ENCODE measurements around the gene MAN2B1. TPM values are rescaled to one million over a fixed set of nuclear protein-coding genes. Genes with fewer than 3 reads are reported as not detected.

The MAN2B1 gene
- total and polyA plus RNA-seq, 12 donors = 19.5 to 194 (median 113) TPM

GRCh38 chr19:12606796-12607195 lies 59.7 kb downstream of the MAN2B1 start:
- intact Hi-C loops (cut with DNase I) = no loop called here
- WGBS, 4 donors = 97 to 100% (median 100%) methylated on average over 1 of the region's 1 CpG

GRCh38 chr19:12603714-12604113 lies 62.8 kb downstream of the MAN2B1 start:
- no peak overlapping the region for H3K27ac ChIP-seq
- H3K9me3 ChIP-seq (replicated peaks in 1 of 3) = no peaks in the 10 kb centered on the region
- intact Hi-C loops (cut with DNase I) = no loop called here
- DNase-seq = no peak
- no peak overlapping the region for H3K4me3 ChIP-seq
- H3K4me1 ChIP-seq (replicated peaks in 1 of 2) = no peaks in the 10 kb centered on the region
- H3K36me3 ChIP-seq (replicated peaks in 1 of 2) = peaks cover 0 to 12% of the 10 kb centered on the region in 2 donors
- no peak for TF ChIP-seq POLR2A (IDR thresholded peaks at IDR 0.05)
- TF ChIP-seq CTCF (IDR thresholded peaks at IDR 0.05) = no peak
- 88 to 100% (median 92%) methylated on average over 1 of the region's 1 CpG for WGBS, 4 donors
- H3K27me3 ChIP-seq = no peaks in the 10 kb centered on the region

More at GRCh38 chr19:12606796-12607195, 59.7 kb downstream of the MAN2B1 start:
- Histone ChIP-seq H3K4me1 (replicated peaks in 1 of 2) (peaks cover 7 to 11% of the 10 kb centered on the region in 2 donors), H3K4me3 (no peak overlapping the region), H3K36me3 (replicated peaks in 1 of 2) (peaks cover 0 to 16% of the 10 kb centered on the region in 2 donors), H3K27me3 (no peaks in the 10 kb centered on the region), H3K27ac (no peak overlapping the region), H3K9me3 (replicated peaks in 1 of 3) (no peaks in the 10 kb centered on the region)
- DNase-seq = no peak
- TF ChIP-seq POLR2A (IDR thresholded peaks at IDR 0.05) = no peak
- TF ChIP-seq CTCF (IDR thresholded peaks at IDR 0.05) = no peak

- Histone ChIP-seq H3K27me3 (no peaks in the 10 kb centered on the region), H3K9me3 (replicated peaks in 1 of 3) (no peaks in the 10 kb centered on the region), H3K27ac (no peak overlapping the region), H3K36me3 (replicated peaks in 1 of 2) (no peaks in the 10 kb centered on the region), H3K4me1 (replicated peaks in 1 of 2) (no peaks in the 10 kb centered on the region), H3K4me3 (no peak overlapping the region)
- WGBS, 4 donors = 86 to 88% (median 87%) methylated on average over 11 of the region's 11 CpGs
- DNase-seq = no peak
- TF ChIP-seq CTCF (IDR thresholded peaks at IDR 0.05) = no peak
- intact Hi-C loops (cut with DNase I) = no loop called here
These were observed 68.9 kb downstream of the MAN2B1 start for GRCh38 chr19:12597594-12597993.

- H3K27me3 ChIP-seq = no peaks in the 10 kb centered on the region
- 75 to 90% (median 80%) methylated on average over 20 to 38 of the region's 38 CpGs for WGBS, 4 donors
These were observed 69.5 kb downstream of the MAN2B1 start for GRCh38 chr19:12596927-12597548.

More at GRCh38 chr19:12596927-12597548, 69.5 kb downstream of the MAN2B1 start:
- Histone ChIP-seq H3K4me3 (no peak overlapping the region), H3K36me3 (replicated peaks in 1 of 2) (no peaks in the 10 kb centered on the region), H3K4me1 (replicated peaks in 1 of 2) (no peaks in the 10 kb centered on the region), H3K27ac (no peak overlapping the region), H3K9me3 (replicated peaks in 1 of 3) (no peaks in the 10 kb centered on the region)
- TF ChIP-seq POLR2A (IDR thresholded peaks at IDR 0.05) (no peak), CTCF (IDR thresholded peaks at IDR 0.05) (no peak)
- peak in 1 of 7 donors; percentile 57 for DNase-seq
- intact Hi-C loops (cut with DNase I) = no loop called here

Small RNAs within 50 kb of the gene (small RNA-seq; reads per million reads assigned to genes)
- 22.6 to 30.7 reads per million in 2 donors for gene SNORD41

Other genes starting within 250 kb of the MAN2B1 start
- 1 to 10 TPM in 8 of 9 donors, under 1 TPM in 1; 0.72 to 5.5 (median 3.3) TPM for gene ZNF443, start 225.7 kb downstream of the MAN2B1 start, total RNA-seq
- 1 to 10 TPM; 2.3 to 8.2 (median 3.7) TPM for gene ZNF443, start 225.7 kb downstream of the MAN2B1 start, polyA plus RNA-seq
- 1 to 10 TPM; 1.4 to 5.4 (median 4.3) TPM for gene ZNF709, start 181.9 kb downstream of the MAN2B1 start, total RNA-seq
- gene ZNF709, start 181.9 kb downstream of the MAN2B1 start, polyA plus RNA-seq = 1 to 10 TPM; 1.2 to 2.9 (median 1.9) TPM
- 10 to 100 TPM in 3 of 9 donors, 1 to 10 TPM in 6; 3.4 to 10.5 (median 9.8) TPM for gene ZNF564, start 115.3 kb downstream of the MAN2B1 start, total RNA-seq
- 10 to 100 TPM in 1 of 3 donors, 1 to 10 TPM in 2; 4.3 to 12.5 (median 7.8) TPM for gene ZNF564, start 115.3 kb downstream of the MAN2B1 start, polyA plus RNA-seq
- 10 to 100 TPM in 2 of 9 donors, 1 to 10 TPM in 7; 5.3 to 10.9 (median 6.8) TPM for gene ZNF490, start 55.9 kb downstream of the MAN2B1 start, total RNA-seq
- gene ZNF490, start 55.9 kb downstream of the MAN2B1 start, polyA plus RNA-seq = 1 to 10 TPM in 1 of 3 donors, under 1 TPM in 2; 0.34 to 2.6 (median 0.97) TPM
- gene ZNF791, start 55.8 kb downstream of the MAN2B1 start, total RNA-seq = 10 to 100 TPM in 7 of 9 donors, 1 to 10 TPM in 2; 6.9 to 33.4 (median 17.7) TPM
- 10 to 100 TPM in 1 of 3 donors, 1 to 10 TPM in 2; 6.0 to 21.9 (median 7.3) TPM for gene ZNF791, start 55.8 kb downstream of the MAN2B1 start, polyA plus RNA-seq
- gene WDR83, start 65 bp upstream of the MAN2B1 start, total RNA-seq = 10 to 100 TPM; 10.6 to 20.5 (median 13.9) TPM
- 10 to 100 TPM in 2 of 3 donors, 1 to 10 TPM in 1; 3.9 to 68.5 (median 56.1) TPM for gene WDR83, start 65 bp upstream of the MAN2B1 start, polyA plus RNA-seq
- gene DHPS, start 15.1 kb upstream of the MAN2B1 start, total RNA-seq = 100 to 1,000 TPM in 5 of 9 donors, 10 to 100 TPM in 4; 80.4 to 197 (median 121) TPM
- 100 to 1,000 TPM in 2 of 3 donors, 10 to 100 TPM in 1; 64.5 to 166 (median 137) TPM for gene DHPS, start 15.1 kb upstream of the MAN2B1 start, polyA plus RNA-seq
- gene GNG14, start 21.3 kb upstream of the MAN2B1 start, total RNA-seq = not detected
- gene GNG14, start 21.3 kb upstream of the MAN2B1 start, polyA plus RNA-seq = not detected
- gene FBXW9, start 29.9 kb upstream of the MAN2B1 start, total RNA-seq = 10 to 100 TPM in 5 of 9 donors, 1 to 10 TPM in 4; 6.9 to 14.7 (median 11.1) TPM
- gene FBXW9, start 29.9 kb upstream of the MAN2B1 start, polyA plus RNA-seq = 1 to 10 TPM; 2.1 to 6.8 (median 6.4) TPM
- gene TNPO2, start 57.2 kb upstream of the MAN2B1 start, total RNA-seq = 100 to 1,000 TPM in 2 of 9 donors, 10 to 100 TPM in 7; 24.5 to 104 (median 78.0) TPM
- gene TNPO2, start 57.2 kb upstream of the MAN2B1 start, polyA plus RNA-seq = 10 to 100 TPM; 43.4 to 99.2 (median 58.4) TPM
- 100 to 1,000 TPM; 125 to 423 (median 195) TPM for gene TRIR, start 67.9 kb upstream of the MAN2B1 start, total RNA-seq
- gene TRIR, start 67.9 kb upstream of the MAN2B1 start, polyA plus RNA-seq = 100 to 1,000 TPM; 162 to 405 (median 338) TPM
- 10 to 100 TPM; 75.3 to 97.7 (median 82.5) TPM for gene GET3, start 70.8 kb upstream of the MAN2B1 start, total RNA-seq
- gene GET3, start 70.8 kb upstream of the MAN2B1 start, polyA plus RNA-seq = 10 to 100 TPM; 50.3 to 74.1 (median 56.7) TPM
- not detected for gene BEST2, start 85.0 kb upstream of the MAN2B1 start, total RNA-seq
- not detected for gene BEST2, start 85.0 kb upstream of the MAN2B1 start, polyA plus RNA-seq
- gene HOOK2, start 108.8 kb upstream of the MAN2B1 start, total RNA-seq = 10 to 100 TPM; 10.2 to 38.3 (median 25.5) TPM
- gene HOOK2, start 108.8 kb upstream of the MAN2B1 start, polyA plus RNA-seq = 10 to 100 TPM in 2 of 3 donors, 1 to 10 TPM in 1; 6.3 to 99.7 (median 69.3) TPM
- 100 to 1,000 TPM in 8 of 9 donors, 10 to 100 TPM in 1; 46.9 to 594 (median 351) TPM for gene JUNB, start 124.7 kb upstream of the MAN2B1 start, total RNA-seq
- 100 to 1,000 TPM in 2 of 3 donors, 1 to 10 TPM in 1; 4.2 to 291 (median 104) TPM for gene JUNB, start 124.7 kb upstream of the MAN2B1 start, polyA plus RNA-seq
- 1,000 to 10,000 TPM in 3 of 9 donors, 100 to 1,000 TPM in 6; 597 to 1,660 (median 849) TPM for gene PRDX2, start 135.1 kb upstream of the MAN2B1 start, total RNA-seq
- gene PRDX2, start 135.1 kb upstream of the MAN2B1 start, polyA plus RNA-seq = 100 to 1,000 TPM; 146 to 957 (median 364) TPM
- gene THSD8, start 135.3 kb upstream of the MAN2B1 start, total RNA-seq = 1 to 10 TPM in 5 of 9 donors, not detected in 4; 1.8 to 8.6 (median 4.7) TPM
- 1 to 10 TPM; 3.5 to 5.6 (median 4.4) TPM for gene THSD8, start 135.3 kb upstream of the MAN2B1 start, polyA plus RNA-seq
- 10 to 100 TPM in 1 of 9 donors, 1 to 10 TPM in 8; 2.8 to 11.5 (median 6.6) TPM for gene RNASEH2A, start 139.8 kb upstream of the MAN2B1 start, total RNA-seq
- 1 to 10 TPM; 1.8 to 4.3 (median 3.4) TPM for gene RNASEH2A, start 139.8 kb upstream of the MAN2B1 start, polyA plus RNA-seq
- 1 to 10 TPM in 3 of 9 donors, under 1 TPM in 1, not detected in 5; 0.23 to 5.2 (median 2.9) TPM for gene RTBDN, start 167.8 kb upstream of the MAN2B1 start, total RNA-seq
- 10 to 100 TPM in 1 of 3 donors, 1 to 10 TPM in 2; 2.0 to 16.4 (median 4.5) TPM for gene RTBDN, start 167.8 kb upstream of the MAN2B1 start, polyA plus RNA-seq
- gene MAST1, start 171.8 kb upstream of the MAN2B1 start, total RNA-seq = 1 to 10 TPM in 8 of 9 donors, under 1 TPM in 1; 0.72 to 6.9 (median 3.0) TPM
- gene MAST1, start 171.8 kb upstream of the MAN2B1 start, polyA plus RNA-seq = 10 to 100 TPM in 1 of 3 donors, 1 to 10 TPM in 2; 1.3 to 29.6 (median 4.7) TPM
- 10 to 100 TPM in 8 of 9 donors, 1 to 10 TPM in 1; 3.3 to 83.4 (median 53.8) TPM for gene DNASE2, start 214.7 kb upstream of the MAN2B1 start, total RNA-seq
- 10 to 100 TPM; 13.6 to 22.2 (median 17.9) TPM for gene DNASE2, start 214.7 kb upstream of the MAN2B1 start, polyA plus RNA-seq
- gene KLF1, start 220.5 kb upstream of the MAN2B1 start, total RNA-seq = under 1 TPM in 2 of 9 donors, not detected in 7; 0.23 to 0.83 TPM
- under 1 TPM in 1 of 3 donors, not detected in 2; 0.24 TPM for gene KLF1, start 220.5 kb upstream of the MAN2B1 start, polyA plus RNA-seq
- 10 to 100 TPM; 23.7 to 78.4 (median 35.3) TPM for gene GCDH, start 224.4 kb upstream of the MAN2B1 start, total RNA-seq
- gene GCDH, start 224.4 kb upstream of the MAN2B1 start, polyA plus RNA-seq = 10 to 100 TPM; 16.2 to 26.9 (median 22.5) TPM